ENCODE results near the gene SKOR1. TPM values are rescaled to one million over a fixed set of nuclear protein-coding genes. Genes with fewer than 3 reads are reported as not detected.

SKOR1 gene, protein sequence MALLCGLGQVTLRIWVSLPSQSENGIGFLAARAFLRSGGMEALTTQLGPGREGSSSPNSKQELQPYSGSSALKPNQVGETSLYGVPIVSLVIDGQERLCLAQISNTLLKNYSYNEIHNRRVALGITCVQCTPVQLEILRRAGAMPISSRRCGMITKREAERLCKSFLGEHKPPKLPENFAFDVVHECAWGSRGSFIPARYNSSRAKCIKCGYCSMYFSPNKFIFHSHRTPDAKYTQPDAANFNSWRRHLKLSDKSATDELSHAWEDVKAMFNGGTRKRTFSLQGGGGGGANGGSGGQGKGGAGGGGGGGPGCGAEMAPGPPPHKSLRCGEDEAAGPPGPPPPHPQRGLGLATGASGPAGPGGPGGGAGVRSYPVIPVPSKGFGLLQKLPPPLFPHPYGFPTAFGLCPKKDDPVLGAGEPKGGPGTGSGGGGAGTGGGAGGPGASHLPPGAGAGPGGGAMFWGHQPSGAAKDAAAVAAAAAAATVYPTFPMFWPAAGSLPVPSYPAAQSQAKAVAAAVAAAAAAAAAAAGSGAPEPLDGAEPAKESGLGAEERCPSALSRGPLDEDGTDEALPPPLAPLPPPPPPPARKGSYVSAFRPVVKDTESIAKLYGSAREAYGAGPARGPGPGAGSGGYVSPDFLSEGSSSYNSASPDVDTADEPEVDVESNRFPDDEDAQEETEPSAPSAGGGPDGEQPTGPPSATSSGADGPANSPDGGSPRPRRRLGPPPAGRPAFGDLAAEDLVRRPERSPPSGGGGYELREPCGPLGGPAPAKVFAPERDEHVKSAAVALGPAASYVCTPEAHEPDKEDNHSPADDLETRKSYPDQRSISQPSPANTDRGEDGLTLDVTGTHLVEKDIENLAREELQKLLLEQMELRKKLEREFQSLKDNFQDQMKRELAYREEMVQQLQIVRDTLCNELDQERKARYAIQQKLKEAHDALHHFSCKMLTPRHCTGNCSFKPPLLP
- total RNA-seq = 0.11 and 0.12 TPM in 2 replicates

DNA sequence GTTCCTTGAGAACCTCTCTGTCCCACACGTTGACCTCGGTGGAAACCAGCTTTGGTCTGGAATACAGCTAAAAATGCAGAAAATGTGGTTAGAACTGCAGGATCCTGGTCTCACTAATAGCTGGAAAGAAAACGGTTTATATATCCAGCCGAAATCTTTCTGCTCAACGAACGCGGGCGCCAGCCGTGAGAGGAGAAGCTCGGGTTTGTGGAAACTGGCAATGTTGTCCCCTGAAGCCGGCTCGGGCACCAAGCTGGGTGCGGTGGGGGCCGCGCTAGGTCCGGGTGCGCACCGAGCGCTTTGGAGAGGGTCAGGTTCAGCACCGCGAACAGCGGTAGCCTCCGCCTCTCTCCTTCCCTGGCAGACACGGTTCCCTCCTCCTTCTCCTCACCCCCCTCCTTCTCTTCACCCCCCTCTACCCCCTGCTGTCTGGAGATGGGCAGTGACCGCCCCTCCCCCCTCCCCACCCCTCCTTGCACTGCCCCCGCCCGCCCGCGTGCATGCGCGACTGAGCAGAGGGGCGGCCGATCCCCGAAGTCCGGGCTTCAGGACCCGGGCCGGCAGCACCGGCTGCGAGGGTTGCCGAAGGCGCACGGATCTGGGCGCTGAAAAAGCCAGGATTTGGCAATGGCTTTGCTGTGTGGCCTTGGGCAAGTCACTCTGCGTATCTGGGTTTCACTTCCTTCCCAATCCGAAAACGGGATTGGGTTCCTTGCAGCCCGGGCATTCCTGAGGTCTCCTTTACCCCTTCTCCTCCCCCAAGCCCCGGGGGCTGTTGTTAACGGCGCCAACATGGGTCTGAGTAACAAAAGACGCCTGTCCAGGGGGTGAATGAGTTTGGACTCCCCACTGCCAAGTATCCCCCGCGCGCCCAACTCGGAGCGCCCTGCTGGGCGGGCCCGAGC lies at the start of gene SKOR1:
Gene SKOR1, plus strand, starts transcription at position 534 of the 905 bp plus-strand sequence. Its CDS starts 94 bp downstream, at position 628.

DNA sequence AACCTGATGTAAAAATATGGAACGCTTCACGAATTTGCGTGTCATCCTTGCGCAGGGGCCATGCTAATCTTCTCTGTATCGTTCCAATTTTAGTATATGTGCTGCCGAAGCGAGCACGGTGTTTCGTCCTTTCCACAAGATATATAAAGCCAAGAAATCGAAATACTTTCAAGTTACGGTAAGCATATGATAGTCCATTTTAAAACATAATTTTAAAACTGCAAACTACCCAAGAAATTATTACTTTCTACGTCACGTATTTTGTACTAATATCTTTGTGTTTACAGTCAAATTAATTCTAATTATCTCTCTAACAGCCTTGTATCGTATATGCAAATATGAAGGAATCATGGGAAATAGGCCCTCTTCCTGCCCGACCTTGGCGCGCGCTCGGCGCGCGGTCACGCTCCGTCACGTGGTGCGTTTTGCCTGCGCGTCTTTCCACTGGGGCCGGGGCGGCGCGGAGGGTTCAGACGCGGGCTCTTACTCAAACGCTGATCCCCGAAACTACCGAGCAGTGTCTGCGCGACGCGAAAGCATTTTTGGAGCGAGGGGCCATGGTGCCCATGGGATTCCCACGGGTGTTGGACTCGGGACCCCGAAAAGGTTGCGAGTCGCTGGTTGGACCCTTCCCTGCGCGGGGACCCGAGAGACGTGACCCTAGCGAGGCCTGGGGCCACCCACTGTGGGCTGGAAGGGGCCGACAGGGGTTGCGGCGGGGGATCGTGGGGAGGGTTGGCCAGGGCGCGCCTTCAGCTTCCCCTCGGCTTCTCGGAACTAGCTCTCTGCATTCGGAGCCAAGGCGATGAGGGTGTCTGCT lies 14.8 kb downstream of the SKOR1 start, which contains the start of gene RNU6-1:
Gene RNU6-1, minus strand, starts transcription at position 117 of the 820 bp plus-strand sequence.

Other genes with a start within 250 kb of the SKOR1 start
- gene RNU6-1, start 14.5 kb downstream of the SKOR1 start, total RNA-seq = not detected in 2 replicates
- 11.4 and 15.7 TPM in 2 replicates for gene PIAS1, start 228.8 kb downstream of the SKOR1 start, total RNA-seq

All from uterine smooth muscle cell (primary cell).